ENCODE data around the gene CISH.
A peak's percentile ranks its signal among the peaks of the same experiment; 100 is the strongest.

GRCh38 chr3:50600841-50601591 is 10.6 kb downstream of the CISH start:
- TF ChIP-seq CTCF (IDR thresholded peaks at IDR 0.05): no peak
- peak; percentile 33 for TF ChIP-seq POLR2A (IDR thresholded peaks at IDR 0.05)

Data from ovary (tissue), 3 donors.